Measurements from ENCODE around the gene PCBP2.
"Not testable (repeated sequence)": the region's sequence is repeated elsewhere in the genome, so short reads cannot be mapped to it uniquely, and the experiment has no call there.

The PCBP2 gene

GRCh38 chr12:53441040-53441833, 10.7 kb upstream of the PCBP2 start, which contains the start of gene PRR13:
Gene PRR13 (plus strand): TSS chr12:53441734. CDS start chr12:53442715, 981 bp downstream.
- peak; percentile 89 for DNase-seq (ENCODE audit: low read depth)

- DNase-seq (ENCODE audit: low read depth), result no peak
Observed at GRCh38 chr12:53443955-53444354, 7.9 kb upstream of the PCBP2 start.

GRCh38 chr12:53444593-53445325, 7.1 kb upstream of the PCBP2 start:
- not testable (repeated sequence) for DNase-seq (ENCODE audit: low read depth)

GRCh38 chr12:53450936-53451335, 966 bp upstream of the PCBP2 start:
- no peak for DNase-seq (ENCODE audit: low read depth)

GRCh38 chr12:53452159-53453077, 516 bp downstream of the PCBP2 start:
- DNase-seq (ENCODE audit: low read depth), result peak; percentile 76

GRCh38 chr12:53453953-53454640, 2.2 kb downstream of the PCBP2 start:
- DNase-seq (ENCODE audit: low read depth), result no peak

- DNase-seq (ENCODE audit: low read depth), result no peak
Observed at GRCh38 chr12:53454707-53455106, 2.8 kb downstream of the PCBP2 start.

- DNase-seq (ENCODE audit: low read depth), result no peak
Observed at GRCh38 chr12:53456654-53457366, 4.9 kb downstream of the PCBP2 start.

- no peak for DNase-seq (ENCODE audit: low read depth)
Observed at GRCh38 chr12:53459097-53459496, 7.2 kb downstream of the PCBP2 start.

- no peak for DNase-seq (ENCODE audit: low read depth)
Observed at GRCh38 chr12:53461059-53461458, 9.2 kb downstream of the PCBP2 start.

GRCh38 chr12:53461591-53461990, 9.7 kb downstream of the PCBP2 start:
- no peak for DNase-seq (ENCODE audit: low read depth)

GRCh38 chr12:53462935-53463334, 11.0 kb downstream of the PCBP2 start:
- DNase-seq (ENCODE audit: low read depth), result no peak

GRCh38 chr12:53463802-53464560, 12.1 kb downstream of the PCBP2 start:
- no peak for DNase-seq (ENCODE audit: low read depth)

GRCh38 chr12:53464685-53465418, 12.9 kb downstream of the PCBP2 start:
- DNase-seq (ENCODE audit: low read depth), result no peak

GRCh38 chr12:53465679-53466078, 13.8 kb downstream of the PCBP2 start:
- no peak for DNase-seq (ENCODE audit: low read depth)

GRCh38 chr12:53466640-53467039, 14.7 kb downstream of the PCBP2 start:
- no peak for DNase-seq (ENCODE audit: low read depth)

- DNase-seq (ENCODE audit: low read depth), result no peak
Observed at GRCh38 chr12:53467082-53467481, 15.2 kb downstream of the PCBP2 start.

- DNase-seq (ENCODE audit: low read depth), result no peak
Observed at GRCh38 chr12:53467880-53468279, 16.0 kb downstream of the PCBP2 start.

GRCh38 chr12:53468282-53468681, 16.4 kb downstream of the PCBP2 start:
- DNase-seq (ENCODE audit: low read depth), result no peak
